HCT116 (cell line): ENCODE results near the gene IER5L. TPM values are rescaled to one million over a fixed set of nuclear protein-coding genes. Genes with fewer than 3 reads are reported as not detected.

Experiments
- ATAC-seq: fragments of 200-7000 bp; cut with Tn5 transposase; 2 replicates; pipeline ENCODE4 v1.9.1; 2020; ENCODE audit warnings: mild to moderate bottlenecking, moderate library complexity
- BruUV-seq: library from RNA; stranded (reverse); fragments of 400-500 nt; replicated peaks from 2 replicates; lab custom pipeline; 2021; lab: Mats Ljungman, UMichigan
- CTCF ChIA-PET: fragments of 300-600 bp; sonication (Branson Sonifier 250); formaldehyde crosslinking; loops from one replicate; lab custom pipeline; 2021; ENCODE audit warnings: antibody characterized with exemption; lab: Charles Lee
- POLR2A ChIA-PET: fragments of 300-600, 350-600 bp; sonication (Branson Sonifier 250); formaldehyde crosslinking; loops from one replicate; lab custom pipeline; 2021; ENCODE audit warnings: antibody characterized with exemption; lab: Charles Lee
- RAD21 ChIA-PET, 2 experiments: fragments of 300-600 bp; sonication (Branson Sonifier 250); formaldehyde crosslinking; loops; one replicate each; lab custom pipeline; 2023; ENCODE audit warnings: low total read pairs in 2 of 2; ENCODE audit not compliant: uncharacterized antibody in 2 of 2, unreplicated experiment in 2 of 2, low non-redundant PET in 1 of 2; lab: Charles Lee
- DNase-seq: peaks from one replicate; pipeline ENCODE4 v3.0.0-alpha.2; 2010; ENCODE audit warnings: low read depth, low spot score
- H2AFZ ChIP-seq: fragments of 200-600 bp; shearing (Covaris generic), sonication (generic); 2 replicates; pipeline ENCODE4 v1.6.1; 2017; ENCODE audit warnings: low read depth, mixed run types, mixed read lengths, antibody characterized with exemption, low read length; ENCODE audit not compliant: poor library complexity, severe bottlenecking
- H3K27ac ChIP-seq: 2 replicates; pipeline ENCODE4 v1.5.1; 2012; ENCODE audit warnings: low read depth, low read length
- H3K27me3 ChIP-seq: fragments of 200-600 bp; sonication (generic); 2 replicates; pipeline ENCODE4 v1.6.1; 2016; ENCODE audit warnings: mixed run types, low read length, mixed read lengths; ENCODE audit not compliant: insufficient read depth
- H3K36me3 ChIP-seq, 2 experiments: fragments of 200-500 bp in 1 of 2; fragments of 200-600 bp in 1 of 2; sonication (Bioruptor generic) in 1 of 2; sonication (generic) in 1 of 2; 2 replicates each; pipeline versions ENCODE4 v1.5.1 to v1.6.1; 2014 to 2016; ENCODE audit warnings: low read length in 2 of 2, inconsistent platforms in 1 of 2, mixed read lengths in 1 of 2, mixed run types in 1 of 2; ENCODE audit not compliant: insufficient read depth in 2 of 2, control insufficient read depth in 1 of 2
- H3K4me1 ChIP-seq, 2 experiments: fragments of 200-600 bp in 1 of 2; sonication (generic) in 1 of 2; 2 replicates each; pipeline versions ENCODE4 v1.5.1 to v1.6.1; 2012 to 2017; ENCODE audit warnings: low read length in 2 of 2, inconsistent platforms in 1 of 2, mild to moderate bottlenecking in 1 of 2, mixed read lengths in 1 of 2, mixed run types in 1 of 2, moderate library complexity in 1 of 2; ENCODE audit not compliant: insufficient read depth in 2 of 2, control insufficient read depth in 1 of 2
- H3K4me2 ChIP-seq: fragments of 200-600 bp; sonication (generic); 2 replicates; pipeline ENCODE4 v1.6.1; 2017; ENCODE audit warnings: mixed run types, low read length, mixed read lengths
- H3K4me3 ChIP-seq, 2 experiments: fragments of 200-600 bp in 1 of 2; sonication (generic) in 1 of 2; replicated peaks in 1 of 2; 2 replicates each; pipeline ENCODE4 v1.5.1; 2011 to 2016; ENCODE audit warnings: low read length in 2 of 2, control low read depth in 1 of 2, low read depth in 1 of 2, mild to moderate bottlenecking in 1 of 2, mixed read lengths in 1 of 2, mixed run types in 1 of 2
- H3K79me2 ChIP-seq: fragments of 200-600 bp; sonication (generic); 2 replicates; pipeline ENCODE4 v1.6.1; 2017; ENCODE audit warnings: mild to moderate bottlenecking, mixed run types, low read length, moderate library complexity, mixed read lengths; ENCODE audit not compliant: insufficient read depth
- H3K9ac ChIP-seq: fragments of 200-600 bp; sonication (generic); 2 replicates; pipeline ENCODE4 v1.6.1; 2016; ENCODE audit warnings: low read length, mixed read lengths
- H3K9me2 ChIP-seq: fragments of 200-600 bp; sonication (generic), shearing (Covaris generic); 2 replicates; pipeline ENCODE4 v1.6.1; 2017; ENCODE audit warnings: mixed run types, mild to moderate bottlenecking, moderate library complexity; ENCODE audit not compliant: insufficient read depth
- H3K9me3 ChIP-seq, 2 experiments: fragments of 200-500 bp in 1 of 2; fragments of 200-600 bp in 1 of 2; sonication (Bioruptor generic) in 1 of 2; sonication (generic) in 1 of 2; 2 replicates each; pipeline ENCODE4 v1.6.1; 2014 to 2017; ENCODE audit warnings: low read length in 2 of 2, mixed read lengths in 2 of 2, inconsistent platforms in 1 of 2, low read depth in 1 of 2, mild to moderate bottlenecking in 1 of 2, mixed run types in 1 of 2, moderate library complexity in 1 of 2; ENCODE audit not compliant: control insufficient read depth in 1 of 2, insufficient read depth in 1 of 2
- H4K20me1 ChIP-seq: fragments of 200-600 bp; sonication (generic), shearing (Covaris generic); 2 replicates; pipeline ENCODE4 v1.6.1; 2017; ENCODE audit warnings: mixed run types, mild to moderate bottlenecking, moderate library complexity; ENCODE audit not compliant: insufficient read depth
- CEBPB ChIP-seq: IDR thresholded peaks from 2 replicates; pipeline ENCODE4 v1.6.1; 2012; ENCODE audit warnings: low read depth
- EGR1 ChIP-seq: IDR thresholded peaks from 2 replicates; pipeline ENCODE4 v1.6.1; 2012; ENCODE audit warnings: low read depth
- EZH2 ChIP-seq: fragments of 200-600 bp; sonication (generic); IDR thresholded peaks from 2 replicates; pipeline ENCODE4 v1.6.1; 2017; ENCODE audit warnings: antibody characterized with exemption, mixed run types
- POLR2A ChIP-seq: IDR thresholded peaks from 2 replicates; pipeline ENCODE4 v1.7.0; 2011; ENCODE audit warnings: borderline replicate concordance; ENCODE audit not compliant: insufficient read depth, insufficient read length; ENCODE audit errors: extremely low read depth
- POLR2AphosphoS5 ChIP-seq: IDR thresholded peaks from 2 replicates; pipeline ENCODE4 v1.6.1; 2011; ENCODE audit warnings: mild to moderate bottlenecking, low read depth, low read length, moderate library complexity
- RAD21 ChIP-seq: IDR thresholded peaks from 2 replicates; pipeline ENCODE4 v1.6.1; 2012; ENCODE audit warnings: low read depth, mild to moderate bottlenecking
- SIN3A ChIP-seq: IDR thresholded peaks from 2 replicates; pipeline ENCODE4 v1.6.1; 2012; ENCODE audit warnings: low read depth
- TCF7L2 ChIP-seq: IDR thresholded peaks from 2 replicates; pipeline ENCODE4 v1.7.0; 2011; ENCODE audit warnings: borderline replicate concordance, inconsistent platforms; ENCODE audit not compliant: insufficient read depth, insufficient read length; ENCODE audit errors: extremely low read depth
- YY1 ChIP-seq: IDR thresholded peaks from 2 replicates; pipeline ENCODE4 v1.6.1; 2011; ENCODE audit warnings: low read length, low read depth, moderate library complexity, mild to moderate bottlenecking; ENCODE audit not compliant: insufficient replicate concordance; ENCODE audit errors: extremely low read depth
- intact Hi-C: fragments of 100-400 bp; cut with micrococcal nuclease; formaldehyde crosslinking; loops from 2 replicates; pipeline ENCODE4 v1.10.0; 2022
- total RNA-seq: library from RNA; stranded (reverse); gene quantifications from one replicate; pipeline ENCODE4 v1.2.1, GENCODE V29; 2021; ENCODE audit not compliant: unreplicated experiment
- TF ChIP-seq, protein P1 (sequence below): IDR thresholded peaks from 2 replicates; pipeline ENCODE4 v1.6.1; 2011; ENCODE audit warnings: mild to moderate bottlenecking, low read length, moderate library complexity; ENCODE audit not compliant: insufficient replicate concordance; ENCODE audit errors: extremely low read depth
- TF ChIP-seq, protein P2 (sequence below): IDR thresholded peaks from 2 replicates; pipeline ENCODE4 v1.6.1; 2012
- TF ChIP-seq, protein P3 (sequence below), 3 experiments: fragments of 200-600 bp in 1 of 3; sonication (generic) in 1 of 3; IDR thresholded peaks in 2 of 3; conservative IDR thresholded peaks in 1 of 3; 2 replicates each; pipeline ENCODE4 v1.5.1; 2012 to 2017; ENCODE audit warnings: low read depth in 2 of 3, low read length in 2 of 3, antibody characterized with exemption in 1 of 3, borderline replicate concordance in 1 of 3, control low read depth in 1 of 3, mild to moderate bottlenecking in 1 of 3, mixed read lengths in 1 of 3, mixed run types in 1 of 3, moderate library complexity in 1 of 3; ENCODE audit not compliant: insufficient read depth in 1 of 3
- TF ChIP-seq, protein P4 (sequence below): IDR thresholded peaks from 2 replicates; pipeline ENCODE4 v1.6.1; 2012

The IER5L gene
- total RNA-seq, 1 experiment from 2014 or later, result 195 TPM

DNA sequence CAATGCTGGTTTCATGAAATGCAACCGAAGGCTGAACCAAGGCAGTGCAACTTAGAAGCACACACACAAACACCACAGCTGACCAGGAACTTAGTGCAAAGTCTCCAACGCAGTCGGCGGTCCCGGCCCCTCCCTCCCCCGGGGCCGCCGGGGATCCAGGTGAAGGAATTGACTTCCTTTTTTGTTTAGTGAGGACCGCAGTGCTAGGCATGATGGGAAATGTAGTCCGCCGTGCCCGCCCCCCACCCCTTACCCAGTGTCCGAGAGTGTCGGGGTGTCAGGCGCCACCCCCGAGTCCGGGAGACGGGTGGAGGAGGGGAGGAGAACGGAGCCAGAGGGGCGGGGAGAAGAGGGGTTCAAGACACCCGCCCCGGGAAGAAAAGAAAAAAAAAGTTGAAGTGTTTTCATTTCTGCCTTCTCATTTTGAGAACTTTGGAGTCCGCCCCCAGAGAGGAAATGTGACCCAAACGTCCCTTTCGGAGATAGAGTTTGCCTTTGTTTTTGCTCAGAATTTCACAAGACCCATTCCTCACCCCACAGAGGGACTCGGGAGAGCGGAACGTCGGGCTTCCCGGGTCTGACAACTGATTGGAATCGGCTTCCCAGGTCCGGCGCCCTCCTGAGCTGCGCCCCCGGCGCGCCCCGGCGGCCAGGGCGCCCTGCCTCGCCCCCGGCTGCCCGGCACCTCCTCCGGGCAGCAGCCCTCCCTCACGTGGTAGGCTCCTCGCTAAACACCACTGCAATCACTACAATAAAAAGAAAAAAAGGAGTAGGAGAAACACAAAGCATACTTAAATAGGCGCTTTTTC, 2.0 kb downstream of the IER5L start:
- H2AFZ ChIP-seq, result no peak overlapping the region
- H3K27me3 ChIP-seq, result no peaks in the 10 kb centered on the region
- RAD21 ChIA-PET, result interaction anchor here in 1 of 2 experiments (1.1 kb wide), 1 partner anchor 37 kb away, joined by 3 read pairs; no protein-coding TSS in a partner anchor
- CTCF ChIA-PET, result interaction anchor here (0.9 to 1.2 kb wide), 2 partner anchors 33 to 37 kb away, joined by 3 read pairs; no protein-coding TSS in a partner anchor
- intact Hi-C loops, result loop anchor here (2.0 to 5.0 kb wide), 5 partner anchors 237 to 441 kb away; no protein-coding TSS in a partner anchor
- H3K4me2 ChIP-seq, result peak overlapping the region; percentile 99
- H3K4me1 ChIP-seq, result peaks cover 59 to 82% of the 10 kb centered on the region in 2 experiments
- peaks cover 18% of the 10 kb centered on the region for H3K79me2 ChIP-seq
- DNase-seq (peak; percentile 89), ATAC-seq (peak; percentile 26)
- 0 out of 4 replicates have a peak, but pooled peaks cover 0 to 4% of the 10 kb centered on the region in 2 experiments for H3K36me3 ChIP-seq
- POLR2A ChIA-PET, result interaction anchor here (0.6 to 2.1 kb wide), 7 partner anchors 83 to 433 kb away, joined by 3 to 7 read pairs (median 5); no protein-coding TSS in a partner anchor
- peak overlapping the region; percentile 98 for H3K27ac ChIP-seq
- H4K20me1 ChIP-seq, result no peaks in the 10 kb centered on the region
- BruUV-seq, result no TSS peak
- TF ChIP-seq CEBPB, result no peak
- TF ChIP-seq POLR2A, result peak; percentile 68
- no peak for TF ChIP-seq EZH2
- TF ChIP-seq EGR1, result no peak
- peak; percentile 29 for TF ChIP-seq YY1
- TF ChIP-seq SIN3A, result no peak
- TF ChIP-seq, protein P1, sequence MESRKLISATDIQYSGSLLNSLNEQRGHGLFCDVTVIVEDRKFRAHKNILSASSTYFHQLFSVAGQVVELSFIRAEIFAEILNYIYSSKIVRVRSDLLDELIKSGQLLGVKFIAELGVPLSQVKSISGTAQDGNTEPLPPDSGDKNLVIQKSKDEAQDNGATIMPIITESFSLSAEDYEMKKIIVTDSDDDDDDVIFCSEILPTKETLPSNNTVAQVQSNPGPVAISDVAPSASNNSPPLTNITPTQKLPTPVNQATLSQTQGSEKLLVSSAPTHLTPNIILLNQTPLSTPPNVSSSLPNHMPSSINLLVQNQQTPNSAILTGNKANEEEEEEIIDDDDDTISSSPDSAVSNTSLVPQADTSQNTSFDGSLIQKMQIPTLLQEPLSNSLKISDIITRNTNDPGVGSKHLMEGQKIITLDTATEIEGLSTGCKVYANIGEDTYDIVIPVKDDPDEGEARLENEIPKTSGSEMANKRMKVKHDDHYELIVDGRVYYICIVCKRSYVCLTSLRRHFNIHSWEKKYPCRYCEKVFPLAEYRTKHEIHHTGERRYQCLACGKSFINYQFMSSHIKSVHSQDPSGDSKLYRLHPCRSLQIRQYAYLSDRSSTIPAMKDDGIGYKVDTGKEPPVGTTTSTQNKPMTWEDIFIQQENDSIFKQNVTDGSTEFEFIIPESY, result peak; percentile 62
- TF ChIP-seq POLR2AphosphoS5, result peak; percentile 94
- TF ChIP-seq, protein P2, sequence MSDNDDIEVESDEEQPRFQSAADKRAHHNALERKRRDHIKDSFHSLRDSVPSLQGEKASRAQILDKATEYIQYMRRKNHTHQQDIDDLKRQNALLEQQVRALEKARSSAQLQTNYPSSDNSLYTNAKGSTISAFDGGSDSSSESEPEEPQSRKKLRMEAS, result no peak
- no peak for TF ChIP-seq RAD21
- TF ChIP-seq, protein P3, sequence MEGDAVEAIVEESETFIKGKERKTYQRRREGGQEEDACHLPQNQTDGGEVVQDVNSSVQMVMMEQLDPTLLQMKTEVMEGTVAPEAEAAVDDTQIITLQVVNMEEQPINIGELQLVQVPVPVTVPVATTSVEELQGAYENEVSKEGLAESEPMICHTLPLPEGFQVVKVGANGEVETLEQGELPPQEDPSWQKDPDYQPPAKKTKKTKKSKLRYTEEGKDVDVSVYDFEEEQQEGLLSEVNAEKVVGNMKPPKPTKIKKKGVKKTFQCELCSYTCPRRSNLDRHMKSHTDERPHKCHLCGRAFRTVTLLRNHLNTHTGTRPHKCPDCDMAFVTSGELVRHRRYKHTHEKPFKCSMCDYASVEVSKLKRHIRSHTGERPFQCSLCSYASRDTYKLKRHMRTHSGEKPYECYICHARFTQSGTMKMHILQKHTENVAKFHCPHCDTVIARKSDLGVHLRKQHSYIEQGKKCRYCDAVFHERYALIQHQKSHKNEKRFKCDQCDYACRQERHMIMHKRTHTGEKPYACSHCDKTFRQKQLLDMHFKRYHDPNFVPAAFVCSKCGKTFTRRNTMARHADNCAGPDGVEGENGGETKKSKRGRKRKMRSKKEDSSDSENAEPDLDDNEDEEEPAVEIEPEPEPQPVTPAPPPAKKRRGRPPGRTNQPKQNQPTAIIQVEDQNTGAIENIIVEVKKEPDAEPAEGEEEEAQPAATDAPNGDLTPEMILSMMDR (IDR thresholded peaks at IDR 0.05 in 2 of 3, conservative IDR thresholded peaks at IDR 0.05 in 1 of 3; ENCODE audit: borderline replicate concordance in 1 of 3, insufficient read depth in 1 of 3, low read depth in 2 of 3, low read length in 2 of 3), result no peak
- TF ChIP-seq TCF7L2, result peak; percentile 26
- TF ChIP-seq, protein P4, sequence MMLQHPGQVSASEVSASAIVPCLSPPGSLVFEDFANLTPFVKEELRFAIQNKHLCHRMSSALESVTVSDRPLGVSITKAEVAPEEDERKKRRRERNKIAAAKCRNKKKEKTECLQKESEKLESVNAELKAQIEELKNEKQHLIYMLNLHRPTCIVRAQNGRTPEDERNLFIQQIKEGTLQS, result no peak
- H3K9me3 ChIP-seq, result no peaks in the 10 kb centered on the region
- peak overlapping the region; percentile 89 for H3K9ac ChIP-seq
- no peaks in the 10 kb centered on the region for H3K9me2 ChIP-seq
- H3K4me3 ChIP-seq, result peak overlapping the region; percentile 79 to 92
